NCI-H524 (cell line): ENCODE data around the gene GPD1L.
"Not testable (repeated sequence)": the region's sequence is repeated elsewhere in the genome, so short reads cannot be mapped to it uniquely, and the experiment has no call there.

ENCODE experiments used
- DNase-seq, 2 experiments: peaks; one replicate each; lab custom pipeline; 2025; lab: John Stamatoyannopoulos, UW

The GPD1L gene

DNA sequence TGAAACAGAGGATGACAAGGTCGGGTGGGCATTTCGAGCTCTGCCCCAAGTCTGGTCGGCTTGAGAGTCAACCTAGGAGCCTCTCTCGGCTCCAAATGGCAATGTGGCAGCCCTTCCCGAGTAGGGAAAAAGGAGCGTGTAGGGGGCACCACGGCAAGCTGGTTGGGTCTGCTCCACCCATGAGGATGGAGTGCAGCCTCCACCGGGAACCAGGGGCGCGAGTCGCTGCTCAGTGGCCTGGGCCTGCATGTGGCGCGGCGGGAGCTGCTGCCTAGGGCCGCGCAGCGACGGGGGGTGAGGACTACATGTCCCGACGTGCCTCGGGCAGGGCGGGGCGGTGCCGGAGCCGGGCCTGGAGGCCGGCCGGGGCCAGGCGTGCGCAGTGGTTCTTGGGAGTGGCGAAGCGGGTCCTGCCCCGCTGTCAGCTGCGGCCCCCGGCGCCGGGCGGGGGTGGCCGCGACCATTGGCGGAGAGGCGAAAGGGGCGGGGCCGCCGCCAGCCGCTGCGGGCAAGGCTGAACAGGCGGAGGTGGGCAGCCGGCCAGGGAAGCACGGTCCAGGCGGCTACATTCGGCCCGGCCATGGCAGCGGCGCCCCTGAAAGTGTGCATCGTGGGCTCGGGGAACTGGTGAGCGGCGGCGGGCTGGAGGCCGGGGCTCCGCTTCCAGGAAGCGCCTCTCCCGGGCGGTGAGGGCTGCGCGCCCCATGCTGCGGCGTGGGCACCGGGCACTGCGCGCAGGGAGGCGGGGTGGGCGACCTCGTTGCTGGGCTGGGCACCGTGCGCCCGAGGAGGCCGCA lies at the start of gene GPD1L:
GPD1L (plus strand) TSS at position 489 of the 797 bp plus-strand sequence; CDS start at position 581, 92 bp downstream.
- peak; percentile 81 to 94 for DNase-seq

DNA sequence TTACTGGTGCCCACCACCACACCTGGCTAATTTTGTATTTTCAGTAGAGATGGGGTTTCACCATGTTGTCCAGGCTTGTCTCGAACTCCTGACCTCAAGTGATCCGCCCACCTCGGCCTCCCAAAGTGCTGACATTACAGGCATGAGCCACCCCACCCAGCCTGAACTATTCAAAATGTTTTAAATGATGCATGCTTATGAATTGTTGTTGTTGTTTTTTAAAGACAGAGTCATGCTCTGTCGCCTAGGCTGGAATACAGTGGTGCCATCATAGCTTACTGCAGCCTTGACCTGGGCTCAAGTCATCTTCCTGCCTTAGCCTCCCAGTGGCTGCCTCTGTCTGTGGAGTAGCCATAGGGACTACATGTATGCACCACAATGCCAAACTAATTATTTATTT lies 48.0 kb upstream of the GPD1L start:
- DNase-seq: not testable (repeated sequence)

DNA sequence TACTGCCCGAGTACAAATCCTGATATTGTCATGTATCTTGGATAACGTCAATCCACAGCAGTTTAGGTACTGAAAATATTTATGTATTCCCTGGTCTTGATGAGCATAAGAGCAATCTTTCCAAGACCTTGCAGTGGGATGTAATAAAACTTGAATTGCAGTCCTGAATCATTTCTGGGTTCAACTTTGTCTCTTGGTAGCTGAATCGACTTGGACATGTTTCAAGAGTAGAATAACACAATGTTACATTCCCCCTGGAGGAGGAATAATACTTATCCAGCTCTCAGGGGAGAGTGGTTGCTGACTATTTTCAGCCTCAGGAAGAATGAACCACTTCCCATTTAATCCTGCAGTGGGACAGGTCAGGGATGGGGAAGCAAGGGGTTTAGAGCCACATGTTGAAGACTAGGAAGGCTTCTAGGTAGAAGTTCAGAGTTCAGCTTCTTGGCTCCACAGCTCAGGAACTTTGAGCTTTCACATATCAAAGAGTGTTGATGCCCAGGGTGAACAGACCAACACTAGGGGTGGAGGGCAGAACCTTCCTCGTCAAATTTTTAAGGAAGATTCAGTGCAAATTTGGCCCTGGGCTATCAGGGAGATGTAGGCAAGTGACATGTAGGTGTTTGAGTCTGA lies 43.4 kb upstream of the GPD1L start:
- no peak for DNase-seq

DNA sequence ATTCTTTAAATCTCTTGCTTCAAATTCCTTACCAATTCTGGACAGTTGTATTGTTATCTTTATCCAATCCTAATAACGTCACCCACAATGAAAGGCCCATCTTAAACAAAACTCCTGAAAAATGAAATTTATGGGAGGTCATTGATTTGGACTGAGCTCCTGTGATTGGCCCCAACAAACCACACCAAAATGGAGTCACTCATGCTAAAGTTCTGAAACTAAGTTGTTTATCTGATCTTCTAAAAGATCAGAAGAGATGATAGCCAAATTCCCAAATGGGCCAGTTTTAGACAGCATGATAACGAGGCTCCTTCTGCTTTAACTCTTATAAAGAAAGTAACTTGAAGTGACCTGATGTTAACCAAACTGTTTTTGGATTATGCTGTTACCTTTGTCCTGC lies 39.7 kb upstream of the GPD1L start:
- DNase-seq: no peak

DNA sequence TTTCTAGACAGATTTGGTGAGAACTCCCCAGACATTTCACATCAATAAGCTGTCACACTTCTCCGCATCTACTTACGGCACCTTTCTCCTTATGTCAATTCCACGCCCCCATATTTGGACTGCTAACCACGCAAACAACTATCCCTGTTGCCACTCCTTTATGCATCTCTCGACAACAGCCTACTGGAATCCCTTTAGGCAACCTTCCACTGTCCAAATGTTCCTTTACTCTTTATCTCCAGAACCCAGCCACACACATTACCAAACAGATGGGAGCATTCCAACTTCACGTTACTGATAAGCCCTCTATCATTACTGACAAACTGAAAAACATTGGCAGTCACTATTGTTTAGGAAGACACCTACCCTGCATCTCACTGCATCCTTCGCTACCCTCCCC lies 32.2 kb upstream of the GPD1L start:
- not testable (repeated sequence) for DNase-seq

DNA sequence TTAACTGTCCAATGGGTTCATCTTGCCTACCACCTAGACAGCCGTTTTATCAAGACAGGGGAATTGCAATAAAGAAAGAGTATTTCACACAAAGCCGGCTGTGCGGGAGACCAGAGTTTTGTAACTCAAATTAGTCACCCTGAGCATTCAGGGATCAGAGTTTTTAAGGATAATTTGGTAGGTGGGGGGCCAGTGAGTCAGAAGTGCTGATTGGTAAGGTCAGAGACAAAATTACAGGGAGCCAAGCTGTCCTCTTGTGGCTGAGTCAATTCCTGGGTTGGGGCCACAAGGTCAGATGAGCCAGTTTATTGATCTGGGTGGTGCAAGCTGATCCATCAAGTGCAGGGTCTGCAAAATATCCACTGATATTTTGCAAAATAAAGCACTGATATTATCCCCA lies 29.9 kb upstream of the GPD1L start:
- no peak for DNase-seq

DNA sequence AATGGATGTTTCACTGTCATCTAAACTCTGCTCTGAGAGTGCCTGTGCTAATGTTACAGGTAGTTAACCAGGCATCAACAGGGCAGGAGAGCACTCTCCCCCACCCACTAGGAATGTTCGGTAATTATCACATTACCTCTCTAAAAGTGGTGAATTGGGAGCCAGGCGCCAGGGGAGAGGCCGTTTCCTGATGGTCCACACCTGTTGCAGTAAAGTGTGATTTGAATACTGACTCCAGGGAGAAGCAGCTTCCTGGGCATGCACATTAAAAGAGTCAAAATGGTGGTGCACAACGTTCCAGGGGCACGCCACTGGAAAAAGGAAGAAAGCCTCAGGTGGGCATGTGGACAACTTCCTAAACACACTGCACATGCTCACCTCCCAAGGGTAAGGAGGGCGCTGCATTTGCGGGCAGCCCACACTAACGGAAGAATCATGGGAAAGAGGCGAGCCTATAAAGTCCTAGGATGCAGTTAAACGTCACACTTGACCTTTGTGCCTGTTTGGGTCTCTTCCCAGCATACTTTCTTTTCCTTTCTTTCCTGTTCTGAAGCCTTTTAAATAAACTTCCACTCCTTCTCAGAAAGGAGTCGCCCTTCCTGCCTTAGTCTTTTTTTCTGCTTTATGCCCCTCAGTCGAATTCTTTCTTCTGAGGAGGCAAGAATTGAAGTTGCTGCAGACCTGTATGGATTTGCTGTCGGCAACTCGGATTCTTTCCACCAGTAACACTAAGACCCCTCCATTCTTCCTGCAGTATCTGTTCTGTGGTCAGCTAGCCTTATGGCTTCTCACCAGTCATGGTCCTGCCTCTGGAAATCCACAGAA lies 28.9 kb upstream of the GPD1L start:
- no peak for DNase-seq

DNA sequence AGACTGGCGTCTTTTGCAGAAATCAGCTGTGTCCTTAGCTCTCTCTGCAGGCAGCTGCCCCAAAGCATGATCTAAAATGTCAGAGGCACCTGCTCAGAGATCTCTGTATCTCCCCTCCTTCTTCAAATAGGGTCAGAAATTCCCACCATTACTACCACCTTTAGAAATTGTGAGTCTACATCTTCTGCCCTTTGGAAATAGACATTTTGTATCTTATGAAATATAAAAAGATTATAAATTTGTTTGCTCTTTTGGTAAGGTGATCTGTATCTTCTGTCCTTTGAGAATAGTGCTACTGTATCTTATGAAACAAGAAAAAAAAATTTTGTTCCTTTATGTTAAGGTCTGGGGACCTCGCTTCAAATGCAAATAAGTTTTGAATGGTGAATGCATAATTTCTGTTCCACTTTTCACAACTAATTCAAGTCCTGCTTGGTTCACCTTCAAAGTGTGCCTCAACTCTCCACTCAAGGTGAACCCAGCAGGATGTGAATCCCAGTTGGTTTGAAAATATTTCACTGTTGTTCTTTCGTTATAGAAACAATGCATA lies 28.3 kb upstream of the GPD1L start:
- DNase-seq: no peak

DNA sequence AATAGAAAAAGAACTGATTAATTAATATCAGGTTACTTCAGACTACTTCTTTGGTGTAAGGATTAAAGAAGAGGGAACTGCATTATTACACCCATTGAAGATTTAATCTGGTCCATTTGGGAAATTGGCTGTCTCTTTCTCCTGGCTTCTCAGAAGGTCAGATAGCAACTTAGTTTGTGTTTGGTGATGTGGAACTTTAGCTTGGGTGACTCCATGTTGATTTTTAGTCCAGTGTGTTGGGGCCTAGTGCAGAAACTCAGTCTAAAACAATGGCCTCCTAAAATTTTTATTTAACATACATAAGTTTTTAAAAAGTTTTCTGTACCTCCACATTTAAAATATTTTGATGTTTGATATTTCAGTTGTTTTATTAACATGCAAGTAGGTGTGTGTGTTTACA lies 27.6 kb upstream of the GPD1L start:
- no peak for DNase-seq

DNA sequence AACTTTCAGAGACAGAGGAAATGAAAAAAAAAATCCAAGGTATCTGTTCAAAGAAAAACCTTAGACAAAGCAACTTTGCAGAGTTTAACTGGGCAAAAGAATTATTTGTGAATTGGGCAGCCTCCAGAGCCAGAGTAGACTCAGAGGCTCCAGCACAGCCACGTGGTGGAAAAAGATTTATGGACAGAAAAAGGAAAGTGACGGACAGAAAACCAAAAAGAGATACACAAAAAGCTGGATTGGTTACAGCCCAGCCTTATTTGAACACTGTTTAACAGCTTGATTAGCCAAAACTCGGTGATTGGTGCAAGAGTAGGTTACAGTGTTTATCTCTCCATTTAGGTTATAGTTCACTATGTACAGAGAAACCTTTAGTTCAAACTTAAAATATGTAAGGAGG lies 23.7 kb upstream of the GPD1L start:
- DNase-seq: no peak

DNA sequence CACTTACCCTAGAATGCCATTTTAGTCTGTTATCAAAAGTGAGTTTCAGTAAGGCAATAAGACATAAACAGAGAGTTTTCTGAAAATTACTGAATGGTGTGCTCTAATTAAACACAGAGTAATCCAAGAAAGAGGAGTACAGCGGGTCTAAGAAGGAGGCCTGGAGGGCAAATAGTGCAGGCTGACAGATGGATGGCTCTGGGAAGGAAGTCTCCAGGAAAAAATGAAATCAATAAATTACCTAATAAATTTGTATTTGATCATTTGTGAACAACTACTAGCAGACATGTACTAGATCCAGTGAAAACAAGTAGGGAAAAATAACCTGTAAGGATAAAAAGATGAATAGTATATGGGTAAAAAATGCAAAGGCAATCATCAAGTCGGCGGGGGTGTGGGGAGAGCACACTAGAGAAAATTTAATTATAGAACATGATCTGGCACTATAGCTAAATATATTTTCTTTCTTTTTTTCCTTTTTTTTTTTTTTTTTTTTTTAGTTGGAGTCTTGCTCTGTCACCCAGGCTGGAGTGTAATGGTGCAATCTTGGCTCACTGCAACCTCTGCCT lies 22.6 kb upstream of the GPD1L start:
- no peak for DNase-seq

DNA sequence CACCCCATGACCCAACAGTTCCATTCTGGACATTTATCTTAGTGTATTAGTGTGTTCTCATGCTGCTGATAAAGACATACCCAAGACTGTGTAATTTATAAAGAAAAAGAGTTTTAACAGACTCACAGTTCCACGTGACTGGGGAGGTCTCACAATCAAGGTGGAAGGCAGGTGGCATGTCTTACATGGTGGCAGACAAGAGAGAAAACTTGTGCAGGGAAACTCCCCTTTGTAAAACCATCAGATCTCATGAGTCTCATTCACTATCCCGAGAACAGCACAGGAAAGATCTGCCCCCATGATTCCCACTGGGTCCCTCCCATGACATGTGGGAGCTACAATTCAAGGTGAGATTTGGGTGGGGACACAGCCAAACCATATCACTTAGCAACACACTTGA lies 21.6 kb upstream of the GPD1L start:
- DNase-seq: no peak

DNA sequence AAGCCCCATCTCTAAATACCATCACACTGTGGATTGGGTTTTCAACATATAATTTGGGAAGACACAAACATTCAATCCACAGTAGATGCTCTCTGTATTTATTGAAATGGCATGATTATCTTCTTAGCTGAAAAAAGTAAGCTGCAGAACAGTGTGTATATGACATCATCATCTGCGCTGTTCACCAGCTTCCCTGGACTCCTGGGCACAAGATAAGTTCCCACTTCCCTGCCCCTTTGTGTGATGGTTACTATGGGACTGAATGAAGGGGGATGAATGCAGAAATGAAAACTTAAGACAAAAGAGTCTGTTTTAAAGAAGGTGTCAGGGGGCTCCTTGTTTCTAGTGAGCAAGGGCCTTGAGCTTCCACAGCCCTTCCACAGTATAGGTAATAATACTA lies 20.0 kb upstream of the GPD1L start:
- no peak for DNase-seq

DNA sequence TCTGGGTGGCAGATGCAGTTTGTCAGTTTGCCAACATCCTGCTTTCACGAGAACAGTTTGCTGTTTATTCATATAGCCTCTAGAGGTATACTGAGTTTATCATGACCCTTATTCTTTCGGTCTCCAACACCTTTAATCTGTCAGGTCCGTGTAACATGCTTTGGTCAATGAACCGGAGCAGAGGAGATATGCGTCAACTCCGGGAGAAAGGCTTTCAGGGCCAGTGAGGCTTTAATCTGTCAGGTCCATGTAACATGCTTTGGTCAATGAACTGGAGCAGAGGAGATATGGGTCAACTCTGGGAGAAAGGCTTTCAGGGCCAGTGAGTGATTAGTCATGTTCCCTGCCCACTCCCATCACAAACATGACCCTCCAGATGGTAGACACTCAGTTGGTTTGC lies 16.9 kb upstream of the GPD1L start:
- no peak for DNase-seq

DNA sequence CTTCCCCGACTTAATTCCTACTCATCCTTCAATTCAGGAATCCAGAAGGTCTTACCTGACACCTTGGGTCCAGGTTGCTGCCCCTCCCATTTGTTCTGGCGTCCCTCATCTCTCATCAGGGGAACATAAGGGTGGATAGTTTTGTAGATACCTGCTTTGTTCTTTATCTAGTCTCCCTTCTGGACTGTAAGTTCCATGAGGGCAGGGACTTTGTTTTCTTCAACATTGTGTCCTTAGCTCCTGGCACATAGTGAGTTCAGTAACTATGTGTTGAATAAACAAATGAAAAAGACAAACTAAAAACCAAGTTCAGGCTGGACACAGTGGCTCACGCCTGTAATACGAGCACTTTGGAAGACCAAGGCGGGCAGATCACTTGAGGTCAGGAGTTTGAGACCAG lies 13.2 kb upstream of the GPD1L start:
- DNase-seq: no peak

DNA sequence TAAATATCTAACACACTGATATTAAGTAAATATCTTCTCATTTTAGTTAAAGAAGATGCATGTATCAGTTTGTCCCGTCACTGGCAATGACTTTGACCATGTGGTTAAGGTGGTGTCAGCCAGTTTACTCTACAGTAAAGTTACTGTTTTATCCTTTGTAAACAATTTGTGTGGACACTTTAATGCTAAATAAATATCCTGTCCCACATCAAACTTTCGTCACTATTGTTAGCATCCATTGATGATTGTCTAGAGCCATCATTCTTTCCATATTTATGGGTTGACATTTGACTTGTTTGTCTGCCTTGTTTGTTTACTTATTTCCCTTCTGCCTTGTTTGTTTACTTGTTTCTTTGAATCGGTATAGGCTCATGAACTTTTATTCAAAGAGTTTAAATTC lies 11.0 kb upstream of the GPD1L start:
- DNase-seq: no peak

DNA sequence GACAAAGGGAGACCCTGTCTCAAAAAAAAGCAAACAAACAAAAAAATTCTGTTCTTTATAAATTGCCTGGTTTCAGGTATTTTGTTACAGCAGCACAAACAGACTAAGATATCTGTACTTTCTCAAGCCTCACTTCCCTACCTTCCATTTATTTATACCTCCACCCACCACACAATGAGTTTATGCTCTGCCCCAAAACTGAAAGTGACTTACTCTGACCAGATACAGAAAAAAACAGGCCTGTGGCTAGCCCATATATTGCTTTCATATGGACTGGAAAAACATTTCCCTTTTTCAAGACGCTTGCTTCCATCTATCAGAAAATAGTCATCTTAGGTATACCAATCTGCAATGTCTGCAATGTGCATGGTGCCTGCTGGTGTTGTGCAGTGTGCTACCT lies 8.7 kb upstream of the GPD1L start:
- DNase-seq: no peak

DNA sequence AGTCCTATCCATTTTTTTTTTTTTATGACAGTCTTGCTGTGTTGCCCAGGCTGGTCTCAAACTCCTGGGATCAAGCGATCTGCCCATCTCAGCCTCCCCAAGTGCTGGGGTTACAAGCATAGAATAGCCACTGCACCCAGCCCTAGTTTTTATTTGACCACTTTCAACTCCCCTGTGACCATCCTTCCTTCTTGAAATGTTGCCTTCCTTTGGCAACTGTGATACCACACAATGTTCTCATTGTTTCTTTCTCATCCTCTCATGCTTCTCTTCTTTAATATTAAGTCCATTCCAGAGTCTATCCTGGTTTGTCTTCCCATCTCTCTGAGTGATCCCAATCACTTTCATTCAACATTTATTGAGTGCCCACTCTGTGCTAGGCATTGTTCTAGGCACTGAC lies 7.9 kb upstream of the GPD1L start:
- no peak for DNase-seq

DNA sequence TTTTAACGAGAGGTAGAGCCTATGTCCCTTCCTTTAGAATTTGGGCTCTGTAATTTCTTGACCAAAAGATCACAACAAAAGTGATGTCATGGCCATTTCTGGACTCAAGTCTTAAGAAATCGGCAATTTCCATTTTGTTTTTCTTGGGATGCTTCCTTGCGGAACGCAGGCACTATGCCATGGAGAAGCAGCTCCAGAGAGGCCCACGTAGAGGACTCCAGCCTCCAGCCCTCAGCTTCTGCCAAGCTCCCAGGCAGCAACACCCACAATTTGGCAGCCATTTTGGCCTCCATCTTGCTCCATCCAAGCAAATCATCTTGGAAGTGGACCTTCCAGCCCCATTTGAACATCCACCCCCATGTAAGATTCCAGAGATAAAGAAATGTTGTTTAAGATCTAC lies 6.0 kb upstream of the GPD1L start:
- no peak for DNase-seq

DNA sequence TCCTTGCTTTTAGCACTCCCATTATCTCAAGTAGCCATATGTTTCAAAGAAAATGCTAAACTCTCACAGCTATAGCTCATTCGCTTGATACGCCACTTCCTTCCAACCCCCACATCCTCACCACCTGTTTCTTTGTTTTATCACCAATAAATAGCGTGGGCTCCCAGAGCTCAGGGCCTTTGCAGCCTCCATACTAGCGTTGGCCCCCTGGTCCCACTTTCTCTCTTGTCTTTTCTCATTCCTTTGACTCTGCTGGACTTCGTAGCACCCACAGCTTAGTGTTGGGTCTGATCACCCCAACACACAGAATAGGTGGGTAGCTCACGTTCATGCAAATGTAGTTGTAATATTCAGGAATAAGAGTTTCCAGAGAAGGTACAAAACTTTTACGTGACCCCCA lies 4.1 kb upstream of the GPD1L start:
- peak; percentile 37 to 73 for DNase-seq

DNA sequence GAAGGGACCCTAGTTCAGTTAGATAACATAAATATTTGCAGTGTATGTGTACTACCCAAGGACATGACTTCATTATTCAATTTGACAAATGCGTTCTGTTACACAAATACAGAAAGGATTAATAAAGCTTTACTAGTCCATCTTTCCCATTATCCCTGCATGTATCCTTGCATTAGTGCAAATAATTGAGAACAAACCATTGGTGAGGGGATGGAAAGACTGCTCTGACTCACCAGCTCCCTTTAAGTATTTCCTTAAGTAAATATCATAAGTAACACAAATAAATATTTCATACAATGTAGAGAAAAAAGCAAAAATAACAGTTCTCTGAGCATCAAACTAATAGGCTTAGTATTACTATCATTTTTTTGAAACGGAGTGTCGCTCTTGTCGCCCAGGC lies 1.9 kb upstream of the GPD1L start:
- DNase-seq: no peak
